GM18520 (cell line): ENCODE data around the gene EFCAB6.

Experiments
- ATAC-seq: cut with Tn5 transposase; IDR thresholded peaks from one replicate; pipeline ENCODE4 v1.9.1; 2021; ENCODE audit not compliant: unreplicated experiment

The EFCAB6 gene

DNA sequence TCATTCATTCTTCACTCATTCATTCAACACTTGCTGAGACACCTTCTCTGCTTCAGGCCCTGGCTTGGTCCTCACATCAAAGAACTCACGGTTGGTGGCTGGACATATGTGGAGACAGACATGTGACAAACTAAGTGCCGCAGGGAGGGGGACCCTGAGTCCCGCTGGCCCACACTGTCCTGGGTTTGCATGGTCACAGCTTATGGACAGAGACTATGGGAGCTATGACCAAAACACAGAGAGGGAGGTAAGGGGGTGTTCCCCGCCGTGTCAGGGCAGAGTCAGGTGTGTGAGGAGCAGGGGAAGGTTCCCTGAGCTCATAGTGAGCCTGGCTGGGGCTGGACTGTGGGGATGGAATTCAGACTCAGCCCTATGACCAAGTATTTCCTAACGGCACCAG, 277.2 kb downstream of the EFCAB6 start:
- no peak for ATAC-seq

DNA sequence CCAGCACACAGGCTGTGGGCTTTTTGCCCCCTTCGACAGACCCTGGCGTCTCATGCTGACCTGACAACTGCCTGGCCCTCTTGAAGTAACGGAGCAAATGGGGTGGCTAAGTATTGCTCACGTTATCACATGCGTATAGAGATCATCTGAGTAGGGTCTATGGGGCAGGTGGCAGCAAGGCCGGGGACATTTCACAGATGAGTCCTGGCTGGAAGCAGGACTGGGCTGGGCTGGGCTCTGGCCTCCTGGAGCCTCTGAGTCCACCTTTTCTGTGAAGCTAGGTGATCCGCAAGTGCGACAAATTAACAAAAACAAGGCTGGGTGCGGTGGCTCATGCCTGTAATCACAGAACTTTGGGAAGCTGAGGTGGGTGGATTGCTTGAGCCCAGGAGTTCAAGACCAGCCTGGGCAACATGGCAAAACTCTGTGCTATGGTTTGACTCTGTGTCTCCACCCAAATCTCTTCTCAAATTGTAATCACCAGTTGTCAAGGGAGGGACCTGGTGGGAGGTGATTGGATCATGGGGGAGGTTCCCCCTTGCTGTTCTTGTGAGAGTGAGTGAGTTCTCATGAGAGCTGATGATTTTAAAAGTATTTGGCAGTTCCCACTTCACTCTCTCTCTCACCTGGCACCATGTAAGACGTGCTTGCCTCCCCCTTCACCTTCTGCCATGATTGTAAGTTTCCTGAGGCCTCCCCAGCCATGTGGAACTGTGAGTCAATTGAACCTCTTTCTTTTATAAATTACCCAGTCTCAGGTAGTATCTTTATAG, 278.3 kb downstream of the EFCAB6 start:
- no peak for ATAC-seq

GRCh38 chr22:43533156-43533530, 279.0 kb downstream of the EFCAB6 start:
- no peak for ATAC-seq

DNA sequence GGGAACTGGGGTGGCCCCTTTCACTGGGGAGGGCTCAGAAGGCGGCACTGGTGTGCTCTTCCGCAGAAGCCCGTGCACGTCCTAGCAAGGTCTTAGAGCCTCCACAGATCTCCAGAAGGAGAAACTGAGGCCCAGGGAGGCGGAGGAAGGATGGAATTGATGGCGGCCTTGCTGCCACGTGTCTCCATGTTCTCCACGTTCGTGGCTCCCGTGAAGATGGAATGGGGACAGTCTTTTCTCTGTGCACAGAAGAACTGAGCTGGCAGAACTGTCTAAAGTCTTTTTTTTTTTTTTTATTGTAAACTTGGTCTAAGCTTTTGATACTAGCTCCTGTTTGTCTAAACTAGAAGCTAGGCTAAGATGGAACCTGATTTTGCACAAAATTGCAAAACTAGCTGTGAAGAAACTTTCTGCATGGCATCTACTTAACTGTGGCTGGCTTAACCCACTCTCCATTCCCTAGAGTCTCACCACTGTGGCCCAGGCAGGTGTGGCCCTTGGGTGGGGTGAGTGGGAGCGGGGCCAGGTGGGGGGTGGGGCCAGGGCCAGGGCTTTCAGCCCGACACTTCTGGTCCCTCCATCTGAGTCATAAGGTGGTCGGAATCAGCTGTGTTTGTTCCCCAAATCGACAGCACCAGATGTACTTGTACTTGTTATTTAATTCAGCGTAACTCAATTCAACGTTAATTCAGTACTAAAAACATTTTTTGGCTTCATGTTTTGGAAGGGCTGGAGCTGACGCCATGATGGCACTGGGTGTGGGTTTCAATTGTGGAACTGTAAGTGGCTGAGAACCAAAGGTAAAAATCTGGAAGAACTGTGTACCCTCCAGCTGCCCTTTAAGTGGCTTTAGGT, 279.6 kb downstream of the EFCAB6 start:
- ATAC-seq = no peak

DNA sequence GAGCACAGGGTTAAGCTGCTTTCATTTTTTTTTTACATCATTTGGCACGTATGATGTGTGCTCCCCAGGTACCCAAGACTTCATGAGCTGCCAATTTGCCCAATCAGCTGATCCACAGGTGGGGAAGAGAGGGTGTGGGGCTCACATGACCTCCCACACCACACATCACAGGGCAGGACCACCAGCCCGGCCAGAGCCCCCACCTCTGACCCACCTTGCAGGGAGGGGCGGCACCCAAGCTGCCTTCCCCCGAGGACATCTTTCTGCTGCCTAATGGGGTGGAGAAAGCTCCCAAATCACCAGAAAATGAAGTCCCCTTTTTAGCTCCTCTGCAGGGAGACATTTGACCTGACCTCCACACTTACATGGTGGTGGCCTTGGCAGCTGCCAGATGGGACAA, 280.5 kb downstream of the EFCAB6 start:
- no peak for ATAC-seq

DNA sequence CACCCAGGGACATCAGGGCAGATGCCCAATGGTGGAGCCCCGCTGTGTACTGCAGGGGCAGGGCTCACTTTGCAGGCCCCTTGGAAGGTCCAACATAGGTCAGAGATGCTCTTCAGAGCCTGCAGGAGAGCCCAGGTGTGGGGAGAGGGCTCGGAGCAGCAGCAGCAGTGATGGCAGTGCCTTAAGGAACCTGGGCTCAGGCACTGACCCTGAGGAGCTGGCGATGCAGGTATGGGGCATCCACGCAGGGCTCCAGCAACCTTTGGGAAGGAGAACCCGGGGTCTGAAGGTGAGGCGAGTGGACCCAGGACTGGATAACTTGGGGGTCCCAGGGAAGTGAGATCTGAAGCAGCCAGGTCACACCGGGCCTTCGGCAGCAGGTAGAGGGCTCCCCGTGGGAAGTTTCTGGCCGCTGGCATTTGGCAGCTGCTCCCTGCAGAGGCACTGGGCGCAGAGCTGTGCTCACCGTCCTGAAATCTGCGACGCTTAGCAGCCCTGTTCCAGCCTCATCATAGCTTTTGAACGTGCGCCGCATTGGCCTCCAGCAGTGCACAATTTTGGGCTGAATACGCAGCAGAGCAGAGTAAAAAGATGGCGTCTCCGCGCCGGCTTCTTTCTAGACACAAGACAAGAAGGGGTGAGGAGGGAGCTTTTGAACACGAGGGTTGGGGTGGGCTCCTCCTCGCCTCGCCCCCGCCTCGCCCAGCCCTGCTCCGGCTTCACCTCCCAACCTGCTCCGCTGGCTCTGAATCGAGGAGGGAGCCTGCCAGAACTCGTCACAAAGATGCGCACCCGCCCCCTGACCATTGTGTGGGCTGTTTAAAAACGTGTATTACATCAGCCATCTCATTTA, 281.5 kb downstream of the EFCAB6 start:
- no peak for ATAC-seq

DNA sequence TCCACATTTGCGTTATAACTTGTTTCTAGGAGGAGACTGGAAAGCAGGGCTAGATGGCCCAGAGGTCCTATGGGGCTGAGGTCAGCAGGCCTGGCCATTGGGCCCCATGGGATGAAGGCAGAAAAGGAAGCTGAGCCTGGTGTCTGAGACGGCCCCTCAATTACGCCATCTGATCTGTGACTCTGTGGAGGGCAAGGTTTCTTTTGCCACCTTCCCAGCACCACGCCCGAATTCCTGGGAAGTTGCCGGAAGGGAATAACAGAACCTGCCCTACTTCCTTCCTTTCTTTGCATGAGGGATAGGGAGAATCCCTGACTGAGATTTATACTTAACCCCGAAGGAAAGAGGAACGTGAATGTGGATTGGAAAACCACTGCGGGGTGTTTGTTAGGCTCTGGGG, 282.2 kb downstream of the EFCAB6 start:
- ATAC-seq = no peak

DNA sequence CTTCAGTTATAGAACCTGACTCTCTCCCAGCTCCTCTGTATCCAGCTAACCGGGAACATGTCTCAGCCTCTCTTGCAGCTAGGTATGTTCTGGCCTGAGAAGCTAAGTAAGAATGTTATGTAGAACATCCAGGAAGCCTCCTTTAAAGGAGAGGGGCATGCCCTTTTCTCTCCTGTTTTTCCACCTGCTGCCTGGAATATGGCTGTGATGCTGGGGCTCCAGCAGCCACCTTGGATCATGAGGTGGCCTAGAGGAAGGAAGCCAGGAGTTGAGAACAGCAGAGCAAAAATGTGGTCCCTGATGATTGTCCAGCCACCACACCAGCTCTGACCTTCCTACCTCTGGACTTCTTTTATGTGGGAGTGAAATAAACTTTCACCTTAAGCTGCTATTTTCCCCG, 282.6 kb downstream of the EFCAB6 start:
- ATAC-seq = no peak

GRCh38 chr22:43528601-43529360, 283.3 kb downstream of the EFCAB6 start:
- ATAC-seq = no peak

- no peak for ATAC-seq
Measured at GRCh38 chr22:43526946-43527345, 285.2 kb downstream of the EFCAB6 start.

DNA sequence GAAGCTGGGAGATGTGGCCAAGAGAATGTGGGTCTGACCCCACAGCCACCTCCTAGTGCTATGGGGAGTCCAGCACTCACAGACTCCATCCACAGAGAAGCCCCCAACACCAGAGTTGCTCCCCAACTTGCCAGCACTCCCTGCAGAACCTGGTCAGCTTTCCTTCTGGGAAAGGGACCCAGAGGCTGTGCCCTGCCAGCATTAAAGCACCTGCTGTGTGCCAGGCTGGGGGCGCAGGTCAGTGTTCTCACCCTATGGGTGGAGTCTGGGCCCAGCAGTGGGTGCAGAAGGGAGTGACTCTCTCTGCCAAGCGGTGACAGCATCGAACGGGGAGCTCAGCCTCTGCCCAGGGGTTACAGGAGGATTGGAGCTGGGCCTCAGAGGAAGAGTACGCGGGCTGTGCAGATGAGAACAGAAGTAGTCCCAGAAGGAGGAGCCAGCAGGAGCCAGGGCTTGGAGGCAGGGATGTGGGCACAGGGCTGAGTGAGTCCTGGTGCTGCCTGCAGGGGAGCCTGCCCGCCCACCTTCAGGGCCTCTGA, 285.9 kb downstream of the EFCAB6 start:
- no peak for ATAC-seq

- ATAC-seq = no peak
Measured at GRCh38 chr22:43521716-43522115, 290.4 kb downstream of the EFCAB6 start.

GRCh38 chr22:43520632-43521039, 291.5 kb downstream of the EFCAB6 start:
- no peak for ATAC-seq

- no peak for ATAC-seq
Measured at GRCh38 chr22:43516996-43517635, 295.0 kb downstream of the EFCAB6 start.

- no peak for ATAC-seq
Measured at GRCh38 chr22:43516386-43516785, 295.7 kb downstream of the EFCAB6 start.

DNA sequence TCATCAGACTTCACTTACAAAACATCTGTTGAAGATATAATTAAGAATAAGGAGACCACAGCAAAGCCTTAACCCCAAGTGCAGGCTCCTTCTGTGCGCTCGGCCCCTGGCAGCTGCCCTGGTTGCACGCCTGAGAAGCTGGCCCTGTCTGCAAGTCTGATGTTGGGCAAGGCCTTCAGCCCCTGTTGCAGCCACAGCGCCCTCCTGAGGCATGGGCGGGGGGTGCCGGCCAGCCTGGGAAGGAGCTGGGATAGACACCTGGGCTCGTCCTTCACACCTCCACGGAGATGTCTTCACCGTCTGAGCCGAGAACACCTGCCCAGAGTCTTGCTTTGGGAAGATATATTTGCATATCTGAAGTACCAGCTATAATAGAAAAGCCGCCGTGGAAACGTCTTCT, 296.2 kb downstream of the EFCAB6 start:
- no peak for ATAC-seq

DNA sequence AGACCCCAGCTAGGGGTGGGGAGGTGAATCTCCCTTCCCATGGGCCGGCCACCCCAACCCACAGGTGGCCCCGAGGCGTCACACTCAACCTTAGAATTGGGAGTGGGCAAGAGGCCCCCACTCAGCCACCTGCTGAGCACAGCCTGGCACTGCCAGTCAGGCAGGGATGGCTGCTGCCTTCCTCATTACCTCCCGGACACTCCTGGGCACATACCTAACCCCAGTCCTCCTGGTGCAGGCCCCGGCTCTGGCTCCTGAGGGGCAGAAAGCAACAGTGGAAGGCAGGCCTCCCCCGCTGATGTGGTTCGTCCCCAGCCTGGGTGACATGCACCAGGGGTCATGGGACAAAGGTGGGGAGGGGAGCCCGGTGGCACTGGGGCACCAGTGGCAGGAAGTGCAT, 296.7 kb downstream of the EFCAB6 start:
- ATAC-seq = no peak

- ATAC-seq = no peak
Measured at GRCh38 chr22:43514476-43515157, 297.5 kb downstream of the EFCAB6 start.

DNA sequence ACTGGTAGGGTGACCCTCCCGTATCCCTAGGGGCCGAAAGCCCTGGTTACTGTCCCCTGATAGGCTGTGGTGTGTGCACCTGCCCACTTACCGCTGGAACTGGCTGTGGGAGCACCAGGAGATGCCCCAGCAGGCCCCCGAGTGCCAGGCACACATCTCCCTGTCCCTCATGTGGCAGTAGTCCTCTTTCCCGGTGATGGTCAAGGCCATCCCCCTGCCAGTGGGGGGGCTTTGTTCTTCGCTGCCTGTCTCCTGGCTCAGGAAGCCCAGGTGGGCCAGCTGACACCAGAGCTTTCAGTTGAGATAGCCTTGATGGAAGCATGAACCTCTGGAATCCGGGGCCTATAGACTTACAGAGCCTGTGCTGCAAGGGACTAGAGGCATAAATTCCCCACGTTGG, 299.8 kb downstream of the EFCAB6 start:
- ATAC-seq = no peak
